Fibroblast of pulmonary artery (primary cell): ENCODE results near the gene SLC6A19.

Experiments used
- DNase-seq: peaks from one replicate; pipeline ENCODE4 v3.0.0-alpha.2; 2010; ENCODE audit warnings: low read depth
- H3K4me3 ChIP-seq: replicated peaks from 2 replicates; pipeline ENCODE4 v1.5.1; 2011; ENCODE audit warnings: low read depth, mild to moderate bottlenecking, control low read depth, low read length, moderate library complexity
- TF ChIP-seq, protein P1 (sequence below): IDR thresholded peaks from 2 replicates; pipeline ENCODE4 v1.5.1; 2011; ENCODE audit warnings: mild to moderate bottlenecking, control low read depth, low read length, inconsistent platforms; ENCODE audit errors: missing control alignments

Gene SLC6A19

DNA sequence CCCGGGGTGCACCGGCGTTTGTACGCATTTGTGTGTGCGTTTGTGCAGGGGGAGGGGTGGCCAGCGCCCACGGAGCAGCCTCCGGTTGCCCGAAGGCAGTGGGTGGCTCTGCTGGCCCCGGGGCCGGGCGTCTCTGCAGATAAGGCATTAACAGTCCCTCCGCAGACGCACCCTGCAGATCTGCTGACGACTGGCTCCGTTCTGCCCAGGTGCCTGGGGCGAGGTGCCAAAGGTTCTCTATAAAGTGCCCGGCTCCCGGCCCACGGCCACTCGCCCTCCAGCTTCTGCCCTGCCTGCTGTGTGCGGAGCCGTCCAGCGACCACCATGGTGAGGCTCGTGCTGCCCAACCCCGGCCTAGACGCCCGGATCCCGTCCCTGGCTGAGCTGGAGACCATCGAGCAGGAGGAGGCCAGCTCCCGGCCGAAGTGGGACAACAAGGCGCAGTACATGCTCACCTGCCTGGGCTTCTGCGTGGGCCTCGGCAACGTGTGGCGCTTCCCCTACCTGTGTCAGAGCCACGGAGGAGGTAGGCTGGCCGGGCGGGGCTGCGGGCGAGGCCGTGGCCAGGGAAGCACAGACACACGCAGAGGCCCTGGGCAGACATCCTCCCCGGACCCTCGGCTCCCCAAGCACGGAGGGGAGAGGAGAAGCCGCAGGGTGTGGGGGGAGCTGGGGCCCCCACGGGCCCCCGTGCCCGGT lies at the start of gene SLC6A19:
Gene SLC6A19, plus strand, starts transcription at position 269 of the 699 bp plus-strand sequence. Its CDS starts 56 bp downstream, at position 325.
- H3K4me3 ChIP-seq, result no peak within 1 kb of the TSS
- no peak for DNase-seq
- TF ChIP-seq, protein P1, sequence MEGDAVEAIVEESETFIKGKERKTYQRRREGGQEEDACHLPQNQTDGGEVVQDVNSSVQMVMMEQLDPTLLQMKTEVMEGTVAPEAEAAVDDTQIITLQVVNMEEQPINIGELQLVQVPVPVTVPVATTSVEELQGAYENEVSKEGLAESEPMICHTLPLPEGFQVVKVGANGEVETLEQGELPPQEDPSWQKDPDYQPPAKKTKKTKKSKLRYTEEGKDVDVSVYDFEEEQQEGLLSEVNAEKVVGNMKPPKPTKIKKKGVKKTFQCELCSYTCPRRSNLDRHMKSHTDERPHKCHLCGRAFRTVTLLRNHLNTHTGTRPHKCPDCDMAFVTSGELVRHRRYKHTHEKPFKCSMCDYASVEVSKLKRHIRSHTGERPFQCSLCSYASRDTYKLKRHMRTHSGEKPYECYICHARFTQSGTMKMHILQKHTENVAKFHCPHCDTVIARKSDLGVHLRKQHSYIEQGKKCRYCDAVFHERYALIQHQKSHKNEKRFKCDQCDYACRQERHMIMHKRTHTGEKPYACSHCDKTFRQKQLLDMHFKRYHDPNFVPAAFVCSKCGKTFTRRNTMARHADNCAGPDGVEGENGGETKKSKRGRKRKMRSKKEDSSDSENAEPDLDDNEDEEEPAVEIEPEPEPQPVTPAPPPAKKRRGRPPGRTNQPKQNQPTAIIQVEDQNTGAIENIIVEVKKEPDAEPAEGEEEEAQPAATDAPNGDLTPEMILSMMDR, result no peak

DNA sequence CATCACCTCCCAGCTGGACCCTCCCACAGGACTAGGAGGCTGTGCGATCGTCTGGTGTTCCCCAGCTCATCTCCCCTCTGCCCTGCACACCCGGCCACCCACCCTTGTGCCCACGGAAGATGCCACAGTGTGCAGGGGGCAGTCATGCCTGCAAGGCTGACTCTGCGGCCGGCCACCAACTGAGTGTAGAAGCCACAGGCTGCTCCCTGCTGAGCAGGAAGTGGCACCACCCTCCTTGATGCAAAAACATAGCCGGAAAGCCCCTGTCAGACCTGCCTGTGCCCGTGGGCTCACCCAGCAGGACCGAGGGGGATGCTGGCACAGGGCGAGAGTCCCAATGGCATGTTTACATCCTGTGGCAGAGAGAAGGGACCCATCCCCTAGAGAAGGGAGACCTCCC lies 49.2 kb upstream of the SLC6A19 start:
- TF ChIP-seq, protein P1, result no peak
- no peak overlapping the region for H3K4me3 ChIP-seq
- DNase-seq, result no peak

DNA sequence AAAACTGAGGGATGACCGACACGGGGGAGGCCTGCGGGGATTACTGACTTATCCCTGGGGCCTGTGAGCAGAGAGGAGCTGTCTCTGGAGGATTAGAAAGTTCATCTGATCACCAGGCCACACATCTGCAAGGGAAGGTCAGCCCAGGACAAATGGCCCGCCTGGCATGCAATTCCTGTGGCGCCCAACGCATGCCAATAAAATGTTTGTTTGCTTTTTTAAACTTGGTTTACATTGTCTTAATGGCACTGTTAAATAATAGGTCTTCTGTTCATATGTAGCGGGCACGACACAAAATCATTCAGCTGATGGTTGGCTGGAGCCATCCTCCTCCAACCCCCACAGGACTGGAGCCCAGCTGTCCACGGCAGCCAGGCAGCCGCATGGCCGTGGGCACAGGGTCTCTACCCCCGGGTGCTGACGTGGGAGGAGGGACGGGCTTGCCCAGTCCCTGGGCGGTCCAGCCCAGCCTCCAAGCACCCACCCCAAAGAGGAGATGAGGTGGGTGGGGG lies 48.6 kb upstream of the SLC6A19 start:
- no peak overlapping the region for H3K4me3 ChIP-seq
- DNase-seq, result no peak
- TF ChIP-seq, protein P1, result no peak

DNA sequence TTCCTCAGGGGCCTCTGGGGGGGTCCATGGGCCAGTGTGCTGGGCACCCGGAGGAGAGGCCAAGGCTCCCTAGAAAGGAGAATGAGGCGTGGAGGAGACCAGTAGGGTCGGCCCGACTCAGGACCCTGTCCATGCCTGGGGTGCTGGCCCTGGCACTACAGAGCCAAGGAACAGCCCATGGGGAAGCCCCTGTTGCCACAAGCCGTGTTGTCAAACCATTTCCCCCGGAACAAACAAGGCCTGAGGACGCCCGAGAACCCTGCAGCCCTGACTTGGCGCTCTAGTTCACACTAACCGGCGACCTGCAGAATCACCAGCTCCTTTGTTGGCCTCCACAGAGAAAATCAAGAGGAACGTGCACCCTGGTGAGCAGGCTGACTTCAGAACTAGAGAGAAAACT lies 48.0 kb upstream of the SLC6A19 start:
- no peak for DNase-seq
- TF ChIP-seq, protein P1, result no peak
- no peak overlapping the region for H3K4me3 ChIP-seq

DNA sequence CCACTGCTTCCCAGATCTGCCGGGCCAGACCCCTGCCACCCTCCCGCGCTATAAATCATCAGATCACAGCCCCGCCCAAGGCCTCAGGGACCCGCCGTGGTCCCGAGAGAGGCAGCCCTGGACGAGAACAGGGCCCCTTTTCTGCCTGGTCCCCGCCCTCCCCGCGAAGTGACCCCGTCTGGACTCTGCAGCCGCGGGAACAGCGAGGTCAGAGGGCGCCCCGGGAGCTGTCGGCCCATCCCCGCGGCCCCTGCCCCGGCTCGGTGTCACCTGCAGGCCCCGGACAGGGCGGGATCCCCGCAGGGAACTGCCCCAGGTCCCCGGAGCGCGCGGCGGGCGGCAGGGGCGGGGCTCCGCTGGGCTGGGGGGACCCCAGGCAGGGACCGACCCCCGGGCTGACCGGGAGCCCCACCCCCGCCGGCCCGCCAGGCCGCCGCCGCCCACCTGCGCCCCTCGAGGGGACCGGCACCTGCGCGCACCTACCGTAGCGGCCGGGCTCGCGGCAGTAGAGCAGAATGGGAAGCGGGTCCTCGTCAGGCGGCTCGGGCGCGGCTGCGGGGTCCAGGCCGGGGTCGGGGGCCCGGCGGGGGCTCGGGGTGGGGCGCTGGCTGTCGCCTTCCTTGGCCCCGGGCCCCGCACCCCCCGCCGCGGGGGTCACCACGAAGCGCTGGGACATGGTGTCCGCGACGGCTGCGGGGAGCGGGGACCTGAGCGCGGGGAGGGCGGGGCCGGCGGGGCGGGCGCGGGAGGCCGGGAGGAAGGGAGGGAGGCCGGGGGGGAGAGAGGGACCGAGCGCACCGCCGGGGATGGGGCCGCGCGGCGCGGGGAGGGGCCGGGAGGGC lies 46.0 kb upstream of the SLC6A19 start:
- H3K4me3 ChIP-seq, result no peak overlapping the region
- TF ChIP-seq, protein P1, result no peak

DNA sequence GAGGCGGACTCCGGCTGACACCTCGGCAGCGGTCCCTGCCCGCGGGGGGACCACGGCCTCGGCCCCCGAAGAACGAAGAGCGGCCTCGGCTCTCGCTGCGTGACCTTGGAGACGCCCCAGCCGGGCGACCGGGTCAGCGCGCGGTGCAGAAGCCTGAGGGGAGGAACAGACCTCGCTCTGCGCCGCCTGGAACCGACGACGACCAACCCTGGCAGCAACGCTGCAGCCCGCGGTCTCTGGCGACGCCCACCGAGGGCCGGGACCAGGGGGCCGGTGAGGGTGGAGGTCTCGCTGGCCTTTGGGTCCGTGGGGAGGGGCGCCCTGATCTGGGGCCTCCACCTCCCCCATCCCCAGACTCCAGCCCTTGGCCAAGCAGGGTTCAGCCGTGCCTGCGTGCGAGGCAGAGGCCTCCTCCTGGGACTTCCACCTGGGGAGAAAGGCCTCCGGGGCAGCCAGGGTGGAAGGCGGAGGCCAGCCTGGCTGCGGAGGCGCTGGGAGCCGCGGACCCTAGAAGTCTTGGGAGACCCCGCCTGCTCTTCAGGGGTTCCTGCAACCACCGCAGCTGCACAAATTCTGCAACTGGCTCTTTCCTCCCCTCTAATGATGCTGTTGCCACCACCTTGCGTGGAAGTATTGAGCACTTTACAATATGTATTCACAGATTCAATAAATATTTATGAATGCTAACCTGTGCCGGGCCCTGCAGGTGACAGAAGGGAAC lies 45.2 kb upstream of the SLC6A19 start:
- H3K4me3 ChIP-seq, result no peak overlapping the region
- TF ChIP-seq, protein P1, result no peak
- no peak for DNase-seq

More for the DNA sequence above, 46.0 kb upstream of the SLC6A19 start:
- DNase-seq, result no peak
